Measurements from ENCODE around the gene GALNT2. TPM values are rescaled to one million over a fixed set of nuclear protein-coding genes. Genes with fewer than 3 reads are reported as not detected.

Gene GALNT2
- total RNA-seq, 1 donor from 2014 or later: 49.8 TPM

- peak; percentile 59 to 71 for DNase-seq (ENCODE audit: low read depth in 2 of 2)
Measured at GRCh38 chr1:230274254-230274653, 207.2 kb downstream of the GALNT2 start.

- DNase-seq (ENCODE audit: low read depth in 2 of 2): no peak
Measured at GRCh38 chr1:230276401-230276800, 209.4 kb downstream of the GALNT2 start.

GRCh38 chr1:230277201-230278025, 210.4 kb downstream of the GALNT2 start:
- no peak for DNase-seq (ENCODE audit: low read depth in 2 of 2)

- DNase-seq (ENCODE audit: low read depth in 2 of 2): no peak
Measured at GRCh38 chr1:230278376-230278775, 211.3 kb downstream of the GALNT2 start.

- DNase-seq (ENCODE audit: low read depth in 2 of 2): no peak
Measured at GRCh38 chr1:230278871-230279582, 212.0 kb downstream of the GALNT2 start.

- DNase-seq (ENCODE audit: low read depth in 2 of 2): no peak
Measured at GRCh38 chr1:230279583-230279945, 212.5 kb downstream of the GALNT2 start.

- no peak for DNase-seq (ENCODE audit: low read depth in 2 of 2)
Measured at GRCh38 chr1:230280054-230280795, 213.2 kb downstream of the GALNT2 start.

- no peak for DNase-seq (ENCODE audit: low read depth in 2 of 2)
Measured at GRCh38 chr1:230280906-230281413, 213.9 kb downstream of the GALNT2 start.

GRCh38 chr1:230281556-230281955, 214.5 kb downstream of the GALNT2 start:
- peak in 1 of 2 donors; percentile 28 for DNase-seq (ENCODE audit: low read depth in 2 of 2)

- peak; percentile 18 to 77 for DNase-seq (ENCODE audit: low read depth in 2 of 2)
Measured at GRCh38 chr1:230282157-230282556, 215.1 kb downstream of the GALNT2 start.

GRCh38 chr1:230283678-230284077, 216.6 kb downstream of the GALNT2 start:
- DNase-seq (ENCODE audit: low read depth in 2 of 2): no peak

GRCh38 chr1:230284891-230285290, 217.9 kb downstream of the GALNT2 start:
- no peak for DNase-seq (ENCODE audit: low read depth in 2 of 2)

GRCh38 chr1:230285351-230285750, 218.3 kb downstream of the GALNT2 start:
- no peak for DNase-seq (ENCODE audit: low read depth in 2 of 2)

- DNase-seq (ENCODE audit: low read depth in 2 of 2): no peak
Measured at GRCh38 chr1:230286166-230286889, 219.3 kb downstream of the GALNT2 start.

GRCh38 chr1:230286890-230287269, 219.8 kb downstream of the GALNT2 start:
- no peak for DNase-seq (ENCODE audit: low read depth in 2 of 2)

- no peak for DNase-seq (ENCODE audit: low read depth in 2 of 2)
Measured at GRCh38 chr1:230287674-230288315, 220.8 kb downstream of the GALNT2 start.

GRCh38 chr1:230288641-230289349, 221.8 kb downstream of the GALNT2 start:
- no peak for DNase-seq (ENCODE audit: low read depth in 2 of 2)

- DNase-seq (ENCODE audit: low read depth in 2 of 2): no peak
Measured at GRCh38 chr1:230289350-230289644, 222.3 kb downstream of the GALNT2 start.

- DNase-seq (ENCODE audit: low read depth in 2 of 2): no peak
Measured at GRCh38 chr1:230291731-230292620, 224.9 kb downstream of the GALNT2 start.
